Measurements from ENCODE around the gene DSG1. TPM values are rescaled to one million over a fixed set of nuclear protein-coding genes. Genes with fewer than 3 reads are reported as not detected.
"Not testable (repeated sequence)": the region's sequence is repeated elsewhere in the genome, so short reads cannot be mapped to it uniquely, and the experiment has no call there.

The DSG1 gene
- polyA plus RNA-seq (ENCODE audit: insufficient read length in 10 of 10) = 10 to 100 TPM in 2 of 10 donors, under 1 TPM in 2, not detected in 6; 0.09 to 28.0 (median 9.3) TPM
- long read RNA-seq, donor 1 = 0 reads
- long read RNA-seq, donor 2 = 0 reads
- long read RNA-seq, donor 3 = 0 reads
- long read RNA-seq, donor 4 = 0 reads
- long read RNA-seq, donor 5 = 0 reads
- long read RNA-seq, donor 6 = 0 reads
- long read RNA-seq, donor 7 = 0 reads
- long read RNA-seq, donor 8, full-length matches to known transcripts = 2 of 2 reads
- long read RNA-seq, donor 8, partial matches to known transcripts = 0 of 2 reads
- long read RNA-seq, donor 8, other reads (novel, unspliced or antisense) = 0 of 2 reads
- long read RNA-seq, donor 9 = 0 reads

- DNase-seq = no peak
These were observed at the start of gene DSG1 for GRCh38 chr18:31317860-31318259. TSS of gene DSG1 (plus strand) at chr18:31318160. CDS start at chr18:31318301, 141 bp downstream.

- DNase-seq = no peak
These were observed 49.0 kb upstream of the DSG1 start for GRCh38 chr18:31268985-31269406.

- no peak for DNase-seq
These were observed 48.4 kb upstream of the DSG1 start for GRCh38 chr18:31269566-31269965.

DNA sequence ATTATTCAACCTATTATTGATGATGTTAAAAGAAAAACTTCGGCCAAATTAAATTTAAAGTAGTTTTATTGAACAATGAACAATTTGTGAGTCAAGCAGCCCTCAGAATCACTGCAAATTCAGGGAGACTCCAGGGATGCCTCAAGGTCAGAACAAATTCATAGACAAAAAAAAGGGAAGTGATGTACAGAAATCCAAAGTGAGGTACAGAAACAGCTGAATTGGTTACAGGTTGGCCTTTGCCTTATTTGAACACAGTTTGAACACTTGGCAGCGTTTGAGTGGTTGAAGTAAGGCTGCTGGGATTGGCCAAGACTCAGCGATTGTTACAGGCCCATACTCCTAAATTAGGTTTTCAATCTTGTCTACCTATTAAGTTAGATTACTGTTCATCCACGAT lies 47.4 kb upstream of the DSG1 start:
- no peak for DNase-seq

GRCh38 chr18:31273812-31274527 lies 44.0 kb upstream of the DSG1 start:
- no peak for DNase-seq

DNA sequence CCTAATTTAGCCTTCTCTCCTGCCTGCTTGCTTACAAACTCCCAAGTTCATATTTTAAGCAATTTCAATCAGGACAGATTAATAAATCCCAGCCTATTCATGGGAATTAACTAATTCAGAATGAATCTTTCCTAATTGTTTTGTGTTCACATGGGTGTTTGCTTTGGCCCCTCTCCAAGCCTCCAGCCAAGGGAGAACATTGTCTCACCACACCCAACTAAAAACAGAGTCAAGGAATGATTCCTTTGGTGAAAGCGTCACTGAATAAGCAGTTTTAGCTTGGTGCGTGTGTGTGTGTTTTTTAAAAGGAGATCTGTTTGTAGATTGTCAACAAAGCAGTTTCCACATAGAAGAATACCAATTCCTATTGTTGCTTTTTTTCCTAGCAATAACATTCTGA lies 43.0 kb upstream of the DSG1 start:
- DNase-seq = peak in 1 of 3 donors; percentile 25

DNA sequence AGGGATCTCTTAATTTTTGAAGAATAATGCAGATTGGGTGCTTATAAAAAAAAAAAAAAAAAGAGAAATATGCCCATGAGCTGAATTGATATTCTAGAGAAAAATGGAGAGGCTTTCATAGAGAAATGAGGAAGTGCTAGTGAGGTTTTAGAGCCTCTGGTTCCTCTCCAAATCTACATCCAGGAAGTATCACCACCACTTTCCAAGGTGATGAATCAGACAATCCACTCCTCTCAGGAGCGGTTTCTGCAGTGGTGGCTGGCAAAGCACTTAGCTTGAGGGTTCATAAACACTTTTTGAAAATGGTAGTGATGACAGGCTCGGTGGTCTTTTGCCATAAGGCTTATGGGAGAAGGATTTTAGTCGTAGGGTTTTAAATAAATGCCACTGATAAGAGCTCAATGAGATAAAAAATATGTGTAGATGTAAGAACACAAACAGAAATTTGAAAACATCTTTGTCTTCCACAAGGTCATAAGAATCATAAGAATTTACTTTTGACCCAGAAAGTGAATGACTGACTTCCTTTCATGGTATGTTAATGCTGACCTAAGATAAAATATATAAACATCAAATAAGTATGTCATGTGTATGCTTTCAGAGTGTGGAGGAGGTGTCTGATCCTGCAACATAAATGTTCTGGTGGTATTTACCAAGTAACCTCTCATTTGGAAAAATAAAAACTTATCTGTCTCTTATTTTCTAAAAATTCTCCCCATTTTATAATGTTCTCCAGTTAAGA lies 42.1 kb upstream of the DSG1 start:
- no peak for DNase-seq

GRCh38 chr18:31278609-31279071 lies 39.3 kb upstream of the DSG1 start:
- no peak for DNase-seq

DNA sequence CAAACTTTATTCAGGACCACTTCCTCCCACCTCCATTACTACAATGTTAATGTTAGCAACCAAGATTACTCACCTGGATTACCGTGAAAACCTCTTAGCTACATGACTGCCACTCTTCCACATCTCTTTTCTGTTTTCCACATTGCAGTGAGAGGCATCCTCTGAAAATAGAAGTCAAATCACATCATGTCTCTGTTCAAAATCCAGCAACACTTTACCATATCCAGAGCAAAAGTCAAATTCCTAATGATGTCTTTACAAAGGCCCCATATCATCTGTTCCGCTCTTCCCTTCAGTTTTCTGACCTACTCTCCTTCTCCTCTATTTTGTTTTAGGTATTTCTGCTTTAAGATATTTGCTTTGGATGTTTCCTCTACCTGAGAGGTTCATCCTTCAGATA lies 37.5 kb upstream of the DSG1 start:
- DNase-seq = no peak

DNA sequence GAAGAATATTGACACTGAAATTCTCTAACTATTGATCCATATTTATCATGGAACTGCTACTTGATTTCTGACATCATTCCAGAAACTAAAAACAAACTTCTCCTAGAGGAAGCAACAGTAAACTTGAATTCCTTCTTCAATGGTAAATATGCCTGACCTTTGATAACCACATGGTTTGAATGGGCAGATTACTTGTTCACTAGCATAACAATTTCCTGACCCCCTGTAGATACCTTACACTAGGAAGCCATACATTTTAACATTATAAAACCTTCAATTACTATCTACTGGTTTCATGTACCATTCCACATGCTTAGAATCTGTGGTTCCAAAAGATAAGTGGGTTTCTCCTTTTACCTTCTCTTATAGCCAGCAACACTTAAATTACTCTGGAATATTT lies 36.5 kb upstream of the DSG1 start:
- no peak for DNase-seq

- DNase-seq = not testable (repeated sequence)
These were observed 28.5 kb upstream of the DSG1 start for GRCh38 chr18:31289446-31289845.

DNA sequence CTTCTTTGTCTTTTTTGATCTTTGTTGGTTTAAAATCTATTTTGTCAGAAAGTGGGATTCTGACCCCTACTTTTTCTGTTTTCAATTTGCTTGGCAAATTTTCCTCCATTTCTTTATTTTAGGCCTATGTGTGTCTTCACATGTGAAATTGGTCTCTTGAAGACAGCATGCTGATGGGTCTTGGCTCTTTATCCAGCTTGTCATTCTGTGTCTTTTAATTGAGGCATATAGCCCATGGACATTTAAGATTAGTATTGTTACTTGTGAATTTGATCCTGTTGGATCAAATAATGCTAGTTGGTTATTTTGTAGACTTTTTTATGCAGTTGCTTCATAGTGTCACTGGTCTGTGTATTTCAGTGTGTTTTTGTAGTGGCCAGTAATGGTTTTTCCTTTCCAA lies 26.3 kb upstream of the DSG1 start:
- no peak for DNase-seq

- no peak for DNase-seq
These were observed 23.7 kb upstream of the DSG1 start for GRCh38 chr18:31294199-31294747.

- no peak for DNase-seq
These were observed 20.7 kb upstream of the DSG1 start for GRCh38 chr18:31297248-31297647.

- peak; percentile 11 to 80 (median 53) for DNase-seq
These were observed 16.7 kb upstream of the DSG1 start for GRCh38 chr18:31301201-31301655.

DNA sequence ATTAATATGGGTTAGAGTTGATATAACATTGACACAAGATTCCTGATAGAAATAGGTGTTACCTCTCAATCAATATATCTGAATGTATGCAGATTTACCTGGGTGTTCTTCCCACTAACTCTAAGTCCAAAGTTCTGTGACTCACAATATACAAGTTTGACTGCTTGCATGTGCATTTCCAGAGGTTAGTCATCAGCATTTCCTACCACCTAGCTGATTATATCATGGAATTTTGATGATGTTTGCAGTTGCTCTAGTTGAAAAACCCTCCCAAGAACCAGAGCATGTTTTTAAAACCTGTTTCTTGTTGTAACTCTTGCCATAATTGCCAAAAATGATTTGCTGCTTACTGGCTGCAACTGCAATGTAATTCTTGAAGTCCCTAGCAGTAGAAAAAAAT lies 15.0 kb upstream of the DSG1 start:
- peak in 1 of 3 donors; percentile 4 for DNase-seq

DNA sequence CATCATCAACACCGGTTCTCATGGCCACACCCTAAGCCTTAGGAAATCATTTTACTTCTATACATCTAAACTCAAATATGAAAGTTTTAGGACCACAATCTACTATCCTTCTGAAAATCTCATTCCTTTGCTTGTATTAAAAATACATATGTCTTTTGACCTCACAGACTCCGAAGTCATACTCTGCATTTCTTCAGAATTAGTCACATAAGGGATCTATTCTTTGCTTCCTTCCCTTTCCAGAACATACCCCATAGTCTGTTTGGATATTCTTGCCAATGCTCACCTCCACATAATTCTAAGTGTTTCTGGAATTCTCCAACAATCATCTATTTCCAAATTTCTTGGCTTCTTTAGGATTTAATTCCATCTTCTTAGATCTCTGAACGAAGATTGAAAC lies 14.2 kb upstream of the DSG1 start:
- no peak for DNase-seq

DNA sequence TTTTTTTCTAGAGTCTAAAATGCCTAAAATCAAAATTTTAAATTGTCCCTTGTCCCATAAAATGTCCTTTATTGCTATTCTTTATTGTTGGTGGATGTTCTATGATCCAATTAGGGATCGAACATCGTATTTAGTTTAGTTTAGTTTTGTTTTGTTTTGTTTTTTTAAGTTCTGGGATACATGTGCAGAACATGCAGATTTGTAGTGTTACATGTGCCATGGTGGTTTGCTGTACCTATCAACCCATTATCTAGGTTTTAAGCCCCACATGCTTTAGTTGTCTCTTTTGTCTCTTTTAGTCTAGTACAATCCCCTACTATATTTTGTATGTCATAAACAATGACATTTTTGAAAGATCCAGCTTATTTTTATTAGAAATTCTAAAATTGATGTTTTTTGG lies 8.8 kb upstream of the DSG1 start:
- DNase-seq = no peak

DNA sequence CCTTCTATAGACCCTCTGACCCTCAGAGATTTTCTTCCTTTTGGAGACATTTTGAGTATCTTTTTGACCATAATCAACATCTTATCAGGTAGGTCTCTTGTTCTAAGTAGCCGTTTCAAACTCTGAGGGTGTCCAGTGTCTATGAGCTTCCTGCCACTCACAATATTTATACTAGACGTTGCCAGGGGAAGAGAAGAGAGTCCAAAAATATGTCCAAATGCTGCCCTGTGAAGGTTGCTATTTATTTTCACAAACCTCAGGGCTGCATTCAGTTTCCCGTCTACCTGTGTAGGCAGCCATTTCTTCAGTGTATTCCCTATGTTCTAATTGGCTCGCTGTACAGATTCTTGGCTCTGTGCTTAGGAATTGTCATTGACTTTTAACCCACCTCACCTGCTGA lies 986 bp upstream of the DSG1 start:
- no peak for DNase-seq

GRCh38 chr18:31321719-31322118 lies 3.8 kb downstream of the DSG1 start:
- DNase-seq = no peak

DNA sequence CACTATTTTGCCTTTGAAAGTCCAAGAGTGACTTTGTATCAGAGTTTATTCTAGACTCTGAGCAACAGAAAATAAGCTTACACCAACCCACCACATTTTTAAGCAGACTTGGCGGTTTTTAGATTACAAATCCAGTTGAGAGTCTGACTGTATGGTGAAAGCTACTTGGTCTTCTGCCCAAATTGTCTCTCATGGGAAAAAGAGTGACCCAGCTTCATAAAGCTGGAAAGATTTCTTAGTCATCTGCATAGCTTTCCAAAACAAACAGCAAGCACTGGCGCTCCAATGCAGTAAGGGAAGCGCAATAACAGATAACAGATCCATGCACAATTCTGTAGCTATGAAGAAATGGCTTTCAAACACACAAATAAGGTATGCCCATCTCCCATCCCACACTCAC lies 7.1 kb downstream of the DSG1 start:
- DNase-seq = peak; percentile 57 to 69 (median 58)

DNA sequence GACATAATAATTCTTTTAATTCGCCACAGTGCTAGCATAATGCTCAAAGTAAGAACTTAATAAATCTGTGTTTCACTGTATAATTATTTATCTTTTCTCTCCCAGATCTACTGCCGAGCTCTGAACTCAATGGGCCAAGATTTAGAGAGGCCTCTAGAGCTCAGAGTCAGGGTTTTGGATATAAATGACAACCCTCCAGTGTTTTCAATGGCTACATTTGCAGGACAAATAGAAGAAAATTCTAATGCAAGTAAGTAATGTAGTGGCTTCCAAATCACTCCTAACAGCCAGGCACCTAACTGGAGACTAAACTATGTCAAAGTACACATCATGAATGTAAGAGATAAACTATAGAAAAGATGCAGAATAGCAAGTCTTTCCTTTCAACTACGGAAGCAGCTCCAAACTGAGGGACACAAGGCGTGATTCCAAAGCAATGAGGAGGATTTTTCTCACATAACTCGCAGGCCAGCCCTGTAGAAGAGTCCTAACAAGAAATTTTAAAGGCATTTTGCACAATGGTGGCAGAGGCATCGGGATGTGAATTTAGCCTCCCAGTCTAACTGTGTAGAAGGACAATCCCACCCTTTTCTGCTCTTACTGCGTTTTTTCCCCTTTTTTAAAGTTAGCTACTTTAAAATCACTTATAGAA lies 12.0 kb downstream of the DSG1 start:
- no peak for DNase-seq
